Measurements from ENCODE around the gene NF1.

Gene NF1

GRCh38 chr17:31241116-31241515 lies 146.3 kb downstream of the NF1 start:
- no peak for DNase-seq (ENCODE audit: low read depth)
- TF ChIP-seq, protein P1, sequence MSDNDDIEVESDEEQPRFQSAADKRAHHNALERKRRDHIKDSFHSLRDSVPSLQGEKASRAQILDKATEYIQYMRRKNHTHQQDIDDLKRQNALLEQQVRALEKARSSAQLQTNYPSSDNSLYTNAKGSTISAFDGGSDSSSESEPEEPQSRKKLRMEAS (IDR thresholded peaks at IDR 0.05; ENCODE audit: low read depth, low read length): no peak
- TF ChIP-seq CTCF (IDR thresholded peaks at IDR 0.05; ENCODE audit: low read depth, low read length) (no peak), MYC (IDR thresholded peaks at IDR 0.05; ENCODE audit: low read depth, low read length) (no peak), POLR2A (IDR thresholded peaks at IDR 0.05; ENCODE audit: extremely low read depth, insufficient read length) (no peak)
- H3K4me3 ChIP-seq (ENCODE audit: low read depth, low read length): no peak overlapping the region

DNA sequence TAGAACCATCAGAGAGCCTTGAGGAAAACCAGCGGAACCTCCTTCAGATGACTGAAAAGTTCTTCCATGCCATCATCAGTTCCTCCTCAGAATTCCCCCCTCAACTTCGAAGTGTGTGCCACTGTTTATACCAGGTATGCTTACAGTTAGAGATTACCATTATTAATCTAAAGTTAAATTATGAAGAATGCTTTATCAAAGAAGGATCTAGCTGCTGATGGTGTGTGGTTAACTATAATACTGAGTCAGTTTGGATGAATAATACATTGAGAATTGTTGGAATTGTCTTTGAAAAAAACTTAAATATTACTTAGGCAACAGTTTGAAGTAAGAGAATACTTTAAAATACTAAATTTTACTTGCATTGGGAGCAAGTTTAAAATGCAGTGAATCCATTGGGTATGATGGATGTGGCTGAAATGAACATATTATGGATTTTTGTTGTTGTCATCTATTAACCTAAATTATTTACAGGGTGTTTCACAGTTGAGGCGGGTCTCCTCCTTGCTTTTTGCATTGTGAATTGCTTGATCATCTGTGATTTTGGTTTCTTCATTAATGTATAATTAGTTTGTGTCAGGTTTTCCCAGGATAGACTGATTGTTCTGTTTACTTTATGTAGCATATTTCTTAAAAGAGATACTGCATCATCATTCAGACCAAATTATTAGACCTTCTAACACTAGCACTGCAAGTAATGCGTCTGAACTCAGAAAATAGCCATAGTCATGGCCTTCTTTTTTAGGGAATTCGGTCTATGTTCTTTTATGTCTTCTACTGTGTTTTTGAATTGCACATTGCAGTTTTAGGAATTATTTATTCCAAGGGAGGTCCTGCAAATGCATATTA lies 154.4 kb downstream of the NF1 start:
- no peak for DNase-seq (ENCODE audit: low read depth)
- TF ChIP-seq CTCF (IDR thresholded peaks at IDR 0.05; ENCODE audit: low read depth, low read length) (no peak), MYC (IDR thresholded peaks at IDR 0.05; ENCODE audit: low read depth, low read length) (no peak), POLR2A (IDR thresholded peaks at IDR 0.05; ENCODE audit: extremely low read depth, insufficient read length) (no peak)
- TF ChIP-seq, protein P1 (IDR thresholded peaks at IDR 0.05; ENCODE audit: low read depth, low read length): no peak
- H3K4me3 ChIP-seq (ENCODE audit: low read depth, low read length): no peak overlapping the region

DNA sequence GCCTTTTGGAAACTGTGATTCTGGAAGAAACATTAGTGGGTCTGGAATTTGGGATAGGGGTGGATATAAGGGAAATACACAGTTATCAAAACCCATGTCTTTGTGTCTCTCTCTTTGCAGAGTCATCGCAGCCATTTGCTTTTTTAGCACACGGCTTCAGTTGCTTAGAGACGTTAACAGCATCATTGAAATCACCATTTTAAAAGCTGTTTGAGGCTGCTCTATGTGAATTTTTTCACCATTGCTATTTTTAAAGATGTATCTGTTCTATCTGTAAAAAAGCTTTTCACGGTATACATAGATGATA lies 155.0 kb downstream of the NF1 start:
- DNase-seq (ENCODE audit: low read depth): no peak
- TF ChIP-seq, protein P1 (IDR thresholded peaks at IDR 0.05; ENCODE audit: low read depth, low read length): no peak
- TF ChIP-seq MYC (IDR thresholded peaks at IDR 0.05; ENCODE audit: low read depth, low read length) (no peak), POLR2A (IDR thresholded peaks at IDR 0.05; ENCODE audit: extremely low read depth, insufficient read length) (no peak), CTCF (IDR thresholded peaks at IDR 0.05; ENCODE audit: low read depth, low read length) (no peak)
- H3K4me3 ChIP-seq (ENCODE audit: low read depth, low read length): no peak overlapping the region

GRCh38 chr17:31250229-31250628 lies 155.5 kb downstream of the NF1 start:
- H3K4me3 ChIP-seq (ENCODE audit: low read depth, low read length): no peak overlapping the region
- no peak for DNase-seq (ENCODE audit: low read depth)
- TF ChIP-seq MYC (IDR thresholded peaks at IDR 0.05; ENCODE audit: low read depth, low read length): no peak
- TF ChIP-seq, protein P1 (IDR thresholded peaks at IDR 0.05; ENCODE audit: low read depth, low read length): no peak
- TF ChIP-seq CTCF (IDR thresholded peaks at IDR 0.05; ENCODE audit: low read depth, low read length): no peak
- no peak for TF ChIP-seq POLR2A (IDR thresholded peaks at IDR 0.05; ENCODE audit: extremely low read depth, insufficient read length)

GRCh38 chr17:31251105-31251969 lies 156.6 kb downstream of the NF1 start:
- DNase-seq (ENCODE audit: low read depth): peak; percentile 50
- TF ChIP-seq, protein P1 (IDR thresholded peaks at IDR 0.05; ENCODE audit: low read depth, low read length): no peak
- TF ChIP-seq CTCF (IDR thresholded peaks at IDR 0.05; ENCODE audit: low read depth, low read length) (no peak), MYC (IDR thresholded peaks at IDR 0.05; ENCODE audit: low read depth, low read length) (no peak), POLR2A (IDR thresholded peaks at IDR 0.05; ENCODE audit: extremely low read depth, insufficient read length) (no peak)
- H3K4me3 ChIP-seq (ENCODE audit: low read depth, low read length): no peak overlapping the region

Measured in NB4 (cell line).